Endodermal cell (in vitro differentiated cells): ENCODE results near the gene RPA1. TPM values are rescaled to one million over a fixed set of nuclear protein-coding genes. Genes with fewer than 3 reads are reported as not detected.
A peak's percentile ranks its signal among the peaks of the same experiment; 100 is the strongest.

Source experiments
- DNase-seq: peaks from one replicate; pipeline ENCODE4 v3.0.0-alpha.2; 2017
- H3K27ac ChIP-seq: 2 replicates; pipeline ENCODE4 v1.5.1; 2013; ENCODE audit warnings: mild to moderate bottlenecking, low read depth, low read length, moderate library complexity
- H3K27me3 ChIP-seq: 2 replicates; pipeline ENCODE4 v1.6.1; 2013; ENCODE audit warnings: mild to moderate bottlenecking, low read length, moderate library complexity; ENCODE audit not compliant: insufficient read depth, control insufficient read depth, poor library complexity, severe bottlenecking
- H3K36me3 ChIP-seq: 2 replicates; pipeline ENCODE4 v1.7.0; 2013; ENCODE audit warnings: mild to moderate bottlenecking, low read length, moderate library complexity; ENCODE audit not compliant: control insufficient read depth, insufficient read depth
- H3K4me1 ChIP-seq: one replicate; pipeline ENCODE4 v1.7.0; 2013; ENCODE audit warnings: low read length; ENCODE audit not compliant: control insufficient read depth, insufficient read depth
- H3K4me3 ChIP-seq: 2 replicates; pipeline ENCODE4 v1.5.1; 2013; ENCODE audit warnings: mild to moderate bottlenecking, low read length, moderate library complexity
- H3K9ac ChIP-seq: 2 replicates; pipeline ENCODE4 v1.6.1; 2013; ENCODE audit warnings: mild to moderate bottlenecking, low read length, moderate library complexity; ENCODE audit not compliant: poor library complexity, severe bottlenecking; ENCODE audit errors: extremely low read depth
- H3K9me3 ChIP-seq: 2 replicates; pipeline ENCODE4 v1.6.1; 2013; ENCODE audit warnings: mild to moderate bottlenecking, low read length, moderate library complexity; ENCODE audit not compliant: control insufficient read depth
- H3K27ac Mint-ChIP-seq: 2 replicates; pipeline ENCODE4 v1.8.0; 2020; ENCODE audit warnings: mixed read lengths
- H3K27me3 Mint-ChIP-seq: 2 replicates; pipeline ENCODE4 v1.8.0; 2021; ENCODE audit warnings: mild to moderate bottlenecking, mixed read lengths; ENCODE audit not compliant: insufficient read depth
- H3K36me3 Mint-ChIP-seq: 2 replicates; pipeline ENCODE4 v1.8.0; 2020; ENCODE audit warnings: low read depth, mixed read lengths
- H3K4me1 Mint-ChIP-seq: 2 replicates; pipeline ENCODE4 v1.8.0; 2020; ENCODE audit warnings: mixed read lengths
- H3K4me3 Mint-ChIP-seq: 2 replicates; pipeline ENCODE4 v1.8.0; 2020; ENCODE audit warnings: mild to moderate bottlenecking, moderate library complexity, mixed read lengths
- H3K9me3 Mint-ChIP-seq: 2 replicates; pipeline ENCODE4 v1.8.0; 2020; ENCODE audit warnings: mild to moderate bottlenecking, mixed read lengths
- CTCF ChIP-seq: fragments of 200-600 bp; sonication (generic); conservative IDR thresholded peaks from 2 replicates; pipeline ENCODE4 v1.5.0; 2021; ENCODE audit warnings: antibody characterized with exemption, mild to moderate bottlenecking
- WGBS, 2 experiments: methylation state at CpG; one replicate each; pipeline versions ENCODE4 v1.1.5 to v1.1.7; 2013; ENCODE audit warnings: missing lambda C conversion rate in 2 of 2, mixed read lengths in 1 of 2; ENCODE audit not compliant: insufficient coverage in 1 of 2, insufficient read length in 1 of 2; 5-methylcytosine and 5-hydroxymethylcytosine counted together
- total RNA-seq, 2 donors: library from RNA; stranded (reverse); fragmentation: NEBNext Ultra II Directional in 1 of 2; extraction: Animal tissue kit (Norgen Biotek cat#: 25700) in 1 of 2; gene quantifications; 2 replicates in 1 of 2; 3 replicates in 1 of 2; pipeline ENCODE4 v1.2.1, GENCODE V29; 2021

The RPA1 gene
- total RNA-seq, 2 donors from 2014 or later: 190 to 249 TPM

DNA sequence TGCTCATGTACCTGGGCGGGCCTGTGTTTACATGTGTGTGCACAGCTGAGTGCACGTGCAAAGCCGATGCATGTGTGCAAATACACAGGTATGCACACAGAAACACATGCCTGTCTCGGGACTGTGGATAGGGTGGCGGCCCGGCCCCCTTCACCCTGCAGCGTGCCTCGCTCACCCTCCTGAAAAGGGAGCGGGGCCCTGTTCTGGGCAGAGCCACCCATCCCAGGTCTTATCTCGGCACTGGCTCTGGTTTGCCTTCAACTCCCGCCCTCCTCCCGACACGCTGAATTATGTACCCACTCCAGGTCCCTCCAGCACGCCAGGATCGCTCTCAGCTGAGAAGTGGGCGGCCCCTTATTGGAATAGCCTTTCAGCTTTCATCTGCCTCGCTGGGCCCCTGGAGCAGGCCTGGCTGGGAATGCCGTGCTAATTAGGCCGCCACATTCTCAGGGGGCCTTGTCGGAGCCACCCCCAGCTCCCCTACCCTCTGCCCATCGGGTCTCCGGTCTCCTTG is 117.5 kb downstream of the RPA1 start:
- TF ChIP-seq CTCF: no peak
- 81 to 90% methylated on average over 19 to 22 of the region's 22 CpGs for WGBS, 2 experiments
- Mint-ChIP-seq H3K4me3 (no peak overlapping the region), H3K27ac (peak overlapping the region; percentile 39), H3K9me3 (peaks cover 2% of the 10 kb centered on the region), H3K4me1 (peaks cover 27% of the 10 kb centered on the region), H3K36me3 (peaks cover 14% of the 10 kb centered on the region), H3K27me3 (peaks cover 17% of the 10 kb centered on the region)
- Histone ChIP-seq H3K36me3 (peaks cover 7% of the 10 kb centered on the region), H3K27ac (peak overlapping the region; percentile 17), H3K9ac (no peak overlapping the region), H3K4me1 (peaks cover 10% of the 10 kb centered on the region), H3K27me3 (no peaks in the 10 kb centered on the region), H3K4me3 (no peak overlapping the region), H3K9me3 (no peaks in the 10 kb centered on the region)
- no peak for DNase-seq

DNA sequence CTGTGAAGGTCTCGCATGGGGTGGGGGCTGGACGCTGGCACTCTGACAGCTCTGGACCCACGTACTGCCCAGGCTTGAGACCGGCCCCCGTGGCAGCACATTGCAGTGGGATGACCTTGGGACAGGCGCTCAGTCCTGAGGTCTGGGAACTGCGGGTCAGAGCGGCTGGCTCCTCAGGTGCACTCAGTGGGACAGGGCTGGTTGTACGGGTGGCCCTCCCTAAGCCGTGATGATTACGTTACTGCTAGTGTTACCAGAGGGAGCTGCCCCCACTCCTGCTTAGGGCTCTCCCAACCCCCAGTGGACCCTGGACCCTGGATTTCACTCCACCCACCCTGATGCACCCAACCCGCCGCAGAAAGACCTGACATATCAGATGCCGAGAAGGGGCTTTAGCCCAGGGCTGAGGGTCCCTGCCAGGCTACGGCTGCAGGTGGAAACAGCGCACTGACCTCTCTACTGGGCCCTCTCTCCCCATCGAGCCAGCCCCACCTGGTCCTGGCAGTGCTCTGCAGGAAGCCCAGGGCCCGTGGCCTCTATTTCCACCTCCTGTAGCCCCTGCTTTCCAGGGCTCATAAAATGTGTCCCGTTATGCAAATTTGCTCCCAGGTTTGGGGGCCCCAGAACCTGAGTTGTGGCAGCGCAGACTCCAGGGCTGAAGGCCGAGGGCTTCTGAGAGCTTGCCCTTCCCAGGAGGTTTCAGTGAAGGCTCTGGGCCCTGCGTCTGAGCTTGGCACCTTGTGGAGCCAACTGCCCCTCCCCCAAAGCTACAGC is 118.1 kb downstream of the RPA1 start:
- peaks cover 14% of the 10 kb centered on the region for H3K36me3 Mint-ChIP-seq
- H3K4me1 Mint-ChIP-seq: peaks cover 27% of the 10 kb centered on the region
- peak overlapping the region; percentile 17 for H3K27ac ChIP-seq
- no peak overlapping the region for H3K4me3 Mint-ChIP-seq
- peaks cover 7% of the 10 kb centered on the region for H3K36me3 ChIP-seq
- peak overlapping the region; percentile 68 for H3K27ac Mint-ChIP-seq
- no peaks in the 10 kb centered on the region for H3K9me3 ChIP-seq
- H3K27me3 Mint-ChIP-seq: peaks cover 22% of the 10 kb centered on the region
- no peaks in the 10 kb centered on the region for H3K27me3 ChIP-seq
- H3K4me1 ChIP-seq: peaks cover 10% of the 10 kb centered on the region
- 86 to 95% methylated on average over 20 to 22 of the region's 22 CpGs for WGBS, 2 experiments
- no peak for TF ChIP-seq CTCF
- no peak for DNase-seq
- peaks cover 2% of the 10 kb centered on the region for H3K9me3 Mint-ChIP-seq
- H3K4me3 ChIP-seq: no peak overlapping the region
- no peak overlapping the region for H3K9ac ChIP-seq

GRCh38 chr17:1948517-1948825 is 118.7 kb downstream of the RPA1 start:
- Histone ChIP-seq H3K27ac (no peak overlapping the region), H3K9me3 (no peaks in the 10 kb centered on the region), H3K4me3 (no peak overlapping the region), H3K4me1 (peaks cover 10% of the 10 kb centered on the region), H3K36me3 (peaks cover 7% of the 10 kb centered on the region), H3K9ac (no peak overlapping the region), H3K27me3 (no peaks in the 10 kb centered on the region)
- Mint-ChIP-seq H3K4me1 (peaks cover 27% of the 10 kb centered on the region), H3K4me3 (no peak overlapping the region), H3K27ac (peak overlapping the region; percentile 68), H3K36me3 (peaks cover 14% of the 10 kb centered on the region), H3K9me3 (peaks cover 2% of the 10 kb centered on the region), H3K27me3 (peaks cover 22% of the 10 kb centered on the region)
- WGBS, 2 experiments: 94% methylated on average over 7 to 14 of the region's 14 CpGs
- no peak for TF ChIP-seq CTCF
- no peak for DNase-seq

Other genes with a start within 250 kb of the RPA1 start
- 10 to 100 TPM; 14.0 to 18.6 TPM for gene SLC43A2, start 201.2 kb upstream of the RPA1 start, total RNA-seq
- under 1 TPM; 0.75 to 0.89 TPM for gene SCARF1, start 184.3 kb upstream of the RPA1 start, total RNA-seq
- 1 to 10 TPM; 1.1 to 3.1 TPM for gene RILP, start 180.1 kb upstream of the RPA1 start, total RNA-seq
- gene PRPF8, start 145.1 kb upstream of the RPA1 start, total RNA-seq: 100 to 1,000 TPM; 298 to 375 TPM
- gene TLCD2, start 119.6 kb upstream of the RPA1 start, total RNA-seq: 1 to 10 TPM in 1 of 2 donors, under 1 TPM in 1; 0.84 to 1.8 TPM
- gene WDR81, start 105.3 kb upstream of the RPA1 start, total RNA-seq: 10 to 100 TPM; 13.4 to 17.9 TPM
- gene SERPINF2, start 87.1 kb upstream of the RPA1 start, total RNA-seq: 1 to 10 TPM in 1 of 2 donors, under 1 TPM in 1; 0.86 to 1.8 TPM
- gene SERPINF1, start 67.9 kb upstream of the RPA1 start, total RNA-seq: 10 to 100 TPM; 39.7 to 64.1 TPM
- 10 to 100 TPM; 31.6 to 36.8 TPM for gene SMYD4, start 103 bp upstream of the RPA1 start, total RNA-seq
- 10 to 100 TPM; 18.2 to 19.6 TPM for gene RTN4RL1, start 195.3 kb downstream of the RPA1 start, total RNA-seq
- 10 to 100 TPM; 31.1 to 48.3 TPM for gene DPH1, start 200.1 kb downstream of the RPA1 start, total RNA-seq
- 10 to 100 TPM; 19.8 to 27.5 TPM for gene OVCA2, start 212.0 kb downstream of the RPA1 start, total RNA-seq
- gene HIC1, start 225.1 kb downstream of the RPA1 start, total RNA-seq: under 1 TPM; 0.13 to 0.57 TPM